AG09309 (cell line): ENCODE results near the gene KIF3B.

Experiments
- DNase-seq: peaks from one replicate; pipeline ENCODE4 v3.0.0-alpha.2; 2010; ENCODE audit warnings: low read depth
- H3K4me3 ChIP-seq: 2 replicates; pipeline ENCODE4 v1.5.1; 2011; ENCODE audit warnings: mild to moderate bottlenecking, low read depth, low read length, moderate library complexity; ENCODE audit not compliant: control insufficient read depth
- TF ChIP-seq, protein P1 (sequence below): IDR thresholded peaks from 2 replicates; pipeline ENCODE4 v1.5.1; 2011; ENCODE audit warnings: mild to moderate bottlenecking, low read depth, low read length, inconsistent platforms; ENCODE audit not compliant: insufficient read depth, control insufficient read depth; ENCODE audit errors: missing control alignments

The KIF3B gene

DNA sequence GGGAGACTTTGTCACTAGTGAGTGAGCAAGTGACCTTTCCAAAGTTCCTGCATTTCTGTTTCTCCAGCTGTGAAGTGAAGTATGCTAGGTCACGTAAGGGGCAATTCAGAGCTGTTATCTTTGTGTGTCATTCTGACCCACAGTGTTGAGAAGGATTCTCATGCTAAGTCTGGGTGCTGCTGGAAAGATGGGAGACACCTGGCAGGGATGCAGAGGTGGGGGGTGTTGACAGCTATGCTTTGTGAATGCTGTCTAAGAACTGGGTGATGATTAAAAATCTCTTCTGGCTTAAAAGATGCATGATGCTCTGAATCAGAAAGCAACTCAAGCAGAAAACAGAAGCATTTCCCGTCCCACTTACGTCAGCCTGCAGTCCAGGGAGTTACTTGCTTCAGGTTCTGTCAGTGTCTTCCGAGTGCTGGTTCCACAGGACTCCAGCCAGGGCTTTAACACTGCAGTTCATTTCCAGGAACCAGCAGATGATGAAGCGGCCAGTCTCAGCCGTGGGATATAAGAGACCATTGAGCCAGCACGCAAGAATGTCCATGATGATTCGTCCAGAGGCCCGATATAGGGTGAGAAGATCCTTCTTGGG is 49.7 kb downstream of the KIF3B start:
- DNase-seq, result no peak
- no peak overlapping the region for H3K4me3 ChIP-seq
- TF ChIP-seq, protein P1, sequence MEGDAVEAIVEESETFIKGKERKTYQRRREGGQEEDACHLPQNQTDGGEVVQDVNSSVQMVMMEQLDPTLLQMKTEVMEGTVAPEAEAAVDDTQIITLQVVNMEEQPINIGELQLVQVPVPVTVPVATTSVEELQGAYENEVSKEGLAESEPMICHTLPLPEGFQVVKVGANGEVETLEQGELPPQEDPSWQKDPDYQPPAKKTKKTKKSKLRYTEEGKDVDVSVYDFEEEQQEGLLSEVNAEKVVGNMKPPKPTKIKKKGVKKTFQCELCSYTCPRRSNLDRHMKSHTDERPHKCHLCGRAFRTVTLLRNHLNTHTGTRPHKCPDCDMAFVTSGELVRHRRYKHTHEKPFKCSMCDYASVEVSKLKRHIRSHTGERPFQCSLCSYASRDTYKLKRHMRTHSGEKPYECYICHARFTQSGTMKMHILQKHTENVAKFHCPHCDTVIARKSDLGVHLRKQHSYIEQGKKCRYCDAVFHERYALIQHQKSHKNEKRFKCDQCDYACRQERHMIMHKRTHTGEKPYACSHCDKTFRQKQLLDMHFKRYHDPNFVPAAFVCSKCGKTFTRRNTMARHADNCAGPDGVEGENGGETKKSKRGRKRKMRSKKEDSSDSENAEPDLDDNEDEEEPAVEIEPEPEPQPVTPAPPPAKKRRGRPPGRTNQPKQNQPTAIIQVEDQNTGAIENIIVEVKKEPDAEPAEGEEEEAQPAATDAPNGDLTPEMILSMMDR, result no peak

DNA sequence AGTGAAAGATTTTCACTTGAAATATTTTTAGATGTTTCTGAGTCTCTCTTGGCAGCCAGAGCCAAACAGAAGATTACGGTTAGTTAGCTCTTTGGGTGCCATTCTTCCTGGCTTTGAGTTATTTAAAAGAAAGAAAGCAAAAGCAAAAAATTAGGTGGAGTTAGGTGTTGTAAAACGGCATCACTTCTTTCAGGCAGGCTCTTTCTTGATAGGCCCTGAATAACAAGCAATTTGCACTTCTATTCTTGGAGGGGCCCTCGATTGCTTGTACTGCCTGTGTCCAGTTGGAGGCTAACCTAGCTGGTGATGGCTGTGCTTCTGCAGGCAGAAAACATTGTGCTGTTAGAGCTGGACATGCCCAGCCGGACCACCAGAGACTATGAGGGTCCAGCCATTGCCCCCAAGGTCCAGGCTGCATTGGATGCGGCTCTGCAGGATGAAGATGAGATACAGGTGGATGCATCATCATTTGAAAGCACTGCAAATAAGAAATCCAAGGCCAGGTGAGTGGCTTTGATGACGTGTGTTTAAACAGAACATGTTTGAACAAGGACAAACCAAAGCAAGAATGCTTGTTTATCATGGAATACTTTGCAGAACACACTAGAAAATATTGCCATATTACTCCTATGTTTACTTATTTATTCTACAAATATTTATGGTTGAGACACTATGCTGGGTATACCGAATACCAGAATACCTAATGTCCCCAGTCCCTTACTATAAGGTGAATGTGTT is 52.5 kb downstream of the KIF3B start:
- no peak for DNase-seq
- TF ChIP-seq, protein P1, result no peak
- H3K4me3 ChIP-seq, result no peak overlapping the region

- H3K4me3 ChIP-seq, result no peak overlapping the region
- TF ChIP-seq, protein P1, result no peak
- no peak for DNase-seq
Observed at GRCh38 chr20:32330555-32330897, 53.1 kb downstream of the KIF3B start.

GRCh38 chr20:32332614-32333013 is 55.2 kb downstream of the KIF3B start:
- DNase-seq, result no peak
- H3K4me3 ChIP-seq, result no peak overlapping the region

DNA sequence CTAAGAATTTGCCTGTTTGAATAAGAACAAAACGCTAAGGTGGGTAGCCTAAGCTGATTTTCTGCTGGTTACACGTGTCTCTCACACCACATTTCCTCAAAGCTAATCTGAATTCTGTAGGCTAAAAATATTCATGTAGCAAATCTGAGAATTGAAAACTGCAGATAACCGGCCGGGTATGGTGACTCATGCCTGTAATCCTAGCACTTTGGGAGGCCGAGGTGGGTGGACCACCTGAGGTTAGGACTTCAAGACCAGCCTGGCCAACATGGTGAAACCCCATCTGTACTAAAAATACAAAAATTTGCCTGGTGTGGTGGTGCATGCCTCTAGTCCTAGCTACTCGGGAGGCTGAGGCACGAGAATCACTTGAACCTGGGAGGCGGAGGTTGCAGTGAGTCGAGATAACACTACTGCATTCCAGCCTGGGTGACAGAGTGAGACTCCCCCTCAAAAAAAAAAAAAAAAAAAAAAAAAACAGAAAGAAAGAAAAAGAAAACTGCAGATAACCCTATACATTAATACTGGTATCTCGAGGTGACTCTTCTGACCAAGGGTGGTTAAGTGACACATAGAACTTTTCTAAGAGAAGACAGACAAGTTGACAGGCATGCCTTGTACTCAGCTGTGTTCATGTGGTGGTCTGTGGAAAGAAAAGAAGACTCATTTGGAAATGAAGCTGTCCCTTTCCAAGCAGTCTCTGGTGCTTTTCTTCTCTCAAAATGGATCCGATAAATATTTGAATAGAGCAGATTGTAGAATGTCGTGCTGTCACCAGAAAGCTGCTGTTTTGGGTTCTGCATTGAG is 55.9 kb downstream of the KIF3B start:
- no peak for DNase-seq
- TF ChIP-seq, protein P1, result no peak
- no peak overlapping the region for H3K4me3 ChIP-seq

More at GRCh38 chr20:32332614-32333013, 55.2 kb downstream of the KIF3B start:
- TF ChIP-seq, protein P1, result no peak

DNA sequence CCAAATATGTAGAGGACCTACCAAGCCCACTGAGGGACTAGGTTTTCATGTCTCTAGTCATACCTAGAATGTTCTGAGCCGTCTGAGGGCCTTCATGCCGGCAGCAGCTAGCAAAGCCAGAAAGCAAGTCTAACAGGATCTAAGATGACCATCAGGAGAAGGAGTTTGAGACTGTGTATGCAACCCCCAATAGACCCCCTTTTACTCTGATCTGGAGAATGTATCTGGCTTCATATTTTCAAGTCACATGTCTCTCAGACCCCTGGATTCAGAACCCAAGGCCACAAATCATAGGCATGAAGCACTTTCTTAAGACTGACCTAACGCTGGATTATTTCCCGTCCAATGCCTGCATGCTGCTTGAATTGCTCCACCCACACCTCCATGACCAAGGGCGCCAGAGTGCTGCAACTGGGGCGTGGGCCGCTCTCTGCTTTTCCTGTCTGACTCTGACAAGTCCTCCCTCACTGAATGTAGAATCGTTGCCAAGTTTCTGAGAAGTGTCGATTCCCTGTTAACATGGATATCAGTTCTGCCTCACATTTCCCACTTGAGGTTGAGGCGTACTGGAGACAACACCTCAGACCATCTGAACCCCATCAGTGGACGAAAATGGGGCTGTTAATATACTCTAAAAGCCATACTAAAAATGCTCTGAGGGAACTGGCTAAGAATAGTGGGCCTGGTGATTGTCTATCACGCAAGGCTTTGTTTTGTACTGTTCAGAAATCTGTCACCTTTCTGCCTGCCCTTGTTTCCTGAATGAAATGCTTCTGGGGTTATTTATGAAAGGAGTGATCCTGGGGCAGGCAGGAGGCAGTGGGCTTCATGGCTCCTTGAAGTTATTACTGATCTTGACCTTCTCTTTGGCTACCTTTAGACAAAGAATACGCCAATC is 56.8 kb downstream of the KIF3B start:
- no peak for DNase-seq
- TF ChIP-seq, protein P1, result no peak
- no peak overlapping the region for H3K4me3 ChIP-seq
